GM19351 (cell line): Measurements from ENCODE around the gene TNPO1.

Experiments used
- ATAC-seq: cut with Tn5 transposase; IDR thresholded peaks from one replicate; pipeline ENCODE4 v1.9.1; 2021; ENCODE audit warnings: mild to moderate bottlenecking, moderate library complexity; ENCODE audit not compliant: unreplicated experiment

The TNPO1 gene

DNA sequence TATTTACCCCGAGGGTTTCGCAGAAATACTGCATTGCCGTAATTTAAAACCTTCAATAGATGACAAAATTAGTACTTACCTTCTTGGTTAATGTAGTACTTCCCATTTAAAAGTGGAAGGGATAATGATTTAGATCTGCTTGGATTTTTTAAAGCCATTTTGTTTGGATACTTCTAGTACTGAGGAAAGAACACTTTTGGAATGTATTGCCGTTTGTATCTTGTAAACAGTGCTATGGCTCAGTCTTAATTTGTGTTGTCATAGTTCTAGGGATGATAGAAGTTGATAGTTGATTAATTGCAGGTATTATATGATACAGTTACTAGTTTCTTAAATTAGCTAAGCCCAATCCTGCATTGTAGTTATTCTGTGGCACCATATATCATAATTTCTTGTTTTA, 33.1 kb downstream of the TNPO1 start:
- ATAC-seq: no peak

DNA sequence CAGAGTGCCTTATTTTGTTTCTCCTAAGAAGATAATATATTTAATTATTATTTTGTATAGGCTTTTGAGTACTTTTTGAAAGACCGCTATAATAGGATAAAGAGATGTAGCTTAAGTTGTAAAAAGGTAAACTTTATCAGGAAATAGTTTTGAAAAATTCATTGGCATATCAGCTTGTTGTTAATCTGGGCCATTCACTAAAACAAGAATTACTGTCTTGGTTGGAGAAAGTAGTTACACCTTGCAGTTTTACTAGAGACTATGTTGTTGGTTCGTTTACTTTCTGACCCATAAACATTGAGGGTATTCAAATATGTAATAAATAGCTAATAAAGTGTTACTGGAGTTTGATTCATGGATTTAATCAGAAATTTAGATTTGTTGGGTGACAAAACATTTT, 33.7 kb downstream of the TNPO1 start:
- ATAC-seq: no peak

GRCh38 chr5:72852356-72852755, 35.9 kb downstream of the TNPO1 start:
- no peak for ATAC-seq

DNA sequence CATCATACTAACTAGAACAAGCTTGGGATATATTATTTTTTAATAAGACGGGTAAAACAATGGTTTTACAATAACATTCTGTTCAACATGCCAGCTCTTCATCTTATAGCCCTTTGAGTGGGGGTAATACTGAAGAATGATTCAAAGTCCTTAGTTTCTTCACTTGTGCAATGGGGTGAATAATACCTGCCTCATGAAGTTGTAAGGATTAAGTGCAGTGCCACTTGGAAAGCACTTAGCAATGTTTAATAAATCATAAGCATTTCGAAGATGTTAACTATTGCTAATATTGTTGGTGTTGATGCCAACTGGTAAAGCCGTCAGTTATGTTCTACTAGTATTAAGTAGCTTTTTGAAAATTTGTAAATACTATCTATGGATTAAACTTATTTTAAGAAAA, 38.0 kb downstream of the TNPO1 start:
- ATAC-seq: no peak

DNA sequence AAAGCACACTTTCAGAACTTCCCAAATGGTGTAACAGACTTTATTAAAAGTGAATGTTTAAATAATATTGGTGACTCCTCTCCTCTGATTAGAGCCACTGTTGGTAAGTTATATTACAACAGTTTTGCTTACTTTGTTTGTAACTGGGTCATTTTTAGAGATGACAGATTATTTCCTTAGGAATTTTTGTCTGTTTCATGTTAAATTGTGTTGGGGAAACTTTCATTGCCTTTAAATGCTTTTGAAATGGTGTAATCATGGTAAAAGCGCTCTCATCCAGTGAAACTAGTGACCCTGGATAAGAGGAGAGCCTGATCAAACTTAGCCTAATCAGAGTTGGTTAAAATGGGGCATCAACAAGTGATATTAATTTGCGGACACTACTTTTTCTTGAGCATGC, 39.4 kb downstream of the TNPO1 start:
- ATAC-seq: no peak

DNA sequence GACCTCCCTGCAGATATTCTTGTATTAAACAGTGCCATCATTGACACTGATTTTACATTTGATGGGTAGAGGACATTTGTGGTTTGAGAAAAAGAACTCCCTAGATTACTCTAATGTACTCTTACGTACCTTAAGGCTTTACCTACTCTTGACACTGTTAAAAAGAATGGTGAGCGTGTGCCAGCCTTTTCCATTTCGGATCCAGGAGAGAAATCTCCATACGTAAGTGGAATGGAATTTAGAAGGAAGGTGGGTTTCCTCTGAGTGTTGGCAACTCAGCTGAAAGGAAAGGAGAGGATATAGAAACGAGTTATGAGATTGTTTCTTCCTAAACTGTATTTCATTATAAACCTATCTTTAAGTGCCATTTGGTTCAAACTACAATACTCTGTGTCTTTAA, 40.9 kb downstream of the TNPO1 start:
- ATAC-seq: no peak

DNA sequence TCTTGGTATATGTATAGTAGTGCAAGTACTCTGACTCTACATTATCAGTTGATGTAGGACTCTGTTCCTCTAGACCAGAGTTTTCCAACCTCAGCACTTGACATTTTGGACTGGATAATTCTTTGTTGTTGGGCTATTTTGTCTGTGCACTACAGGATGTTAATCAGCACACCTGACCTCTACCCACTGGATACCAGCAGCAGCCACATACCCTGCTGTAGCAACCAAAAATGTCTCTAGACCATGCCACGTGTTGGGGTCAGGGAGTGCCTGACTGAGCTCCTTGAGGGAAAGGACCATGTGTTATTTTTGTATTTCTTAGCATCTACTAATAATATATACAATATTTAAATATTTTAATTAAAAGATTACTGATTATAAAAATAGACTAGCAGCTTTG, 42.7 kb downstream of the TNPO1 start:
- ATAC-seq: no peak

DNA sequence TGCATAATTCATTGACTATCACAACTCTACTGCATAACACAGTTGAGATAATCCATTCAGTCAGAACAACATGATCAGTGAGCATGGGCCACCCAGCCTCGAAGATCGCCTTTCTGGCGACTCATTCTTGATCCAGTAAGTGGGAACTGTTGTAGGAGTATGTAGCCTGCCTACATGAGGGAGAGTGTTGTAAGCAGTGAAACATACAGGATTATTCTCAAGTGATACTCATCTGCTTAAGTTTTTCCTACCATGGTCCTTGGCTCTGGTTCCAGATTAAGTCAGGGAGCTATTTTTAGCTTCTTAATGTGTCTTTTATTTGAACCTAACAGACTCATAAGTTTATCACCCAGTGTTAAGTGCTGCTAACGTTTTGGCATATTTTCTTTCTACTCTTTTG, 44.0 kb downstream of the TNPO1 start:
- no peak for ATAC-seq

GRCh38 chr5:72871366-72872024, 55.0 kb downstream of the TNPO1 start:
- ATAC-seq: no peak

DNA sequence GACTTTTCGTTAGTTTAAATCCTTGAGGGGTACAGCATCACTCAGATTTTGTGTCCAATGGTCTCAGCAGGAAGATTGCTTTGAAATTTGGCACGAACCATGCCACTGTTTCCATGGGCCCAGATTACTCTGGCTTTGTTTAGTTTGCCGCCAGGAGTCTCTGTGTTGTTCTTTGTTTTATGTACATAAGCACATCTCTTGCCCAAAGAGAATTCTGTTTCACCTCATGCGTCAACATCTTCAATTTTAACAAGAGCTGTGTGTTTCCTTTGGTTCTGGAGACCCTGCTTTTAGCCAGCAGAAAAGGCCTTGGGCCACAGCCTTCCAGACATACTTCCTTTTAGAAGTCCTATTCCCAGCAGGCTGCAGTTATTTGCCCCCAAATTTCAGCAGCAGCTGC, 62.4 kb downstream of the TNPO1 start:
- ATAC-seq: no peak

- no peak for ATAC-seq
These were observed 66.5 kb downstream of the TNPO1 start for GRCh38 chr5:72882989-72883388.

GRCh38 chr5:72883850-72884249, 67.4 kb downstream of the TNPO1 start:
- no peak for ATAC-seq

GRCh38 chr5:72884892-72885291, 68.4 kb downstream of the TNPO1 start:
- no peak for ATAC-seq

GRCh38 chr5:72885824-72886223, 69.4 kb downstream of the TNPO1 start:
- ATAC-seq: no peak

- ATAC-seq: no peak
These were observed 72.1 kb downstream of the TNPO1 start for GRCh38 chr5:72888595-72888994.

- ATAC-seq: no peak
These were observed 72.9 kb downstream of the TNPO1 start for GRCh38 chr5:72889324-72889723.

DNA sequence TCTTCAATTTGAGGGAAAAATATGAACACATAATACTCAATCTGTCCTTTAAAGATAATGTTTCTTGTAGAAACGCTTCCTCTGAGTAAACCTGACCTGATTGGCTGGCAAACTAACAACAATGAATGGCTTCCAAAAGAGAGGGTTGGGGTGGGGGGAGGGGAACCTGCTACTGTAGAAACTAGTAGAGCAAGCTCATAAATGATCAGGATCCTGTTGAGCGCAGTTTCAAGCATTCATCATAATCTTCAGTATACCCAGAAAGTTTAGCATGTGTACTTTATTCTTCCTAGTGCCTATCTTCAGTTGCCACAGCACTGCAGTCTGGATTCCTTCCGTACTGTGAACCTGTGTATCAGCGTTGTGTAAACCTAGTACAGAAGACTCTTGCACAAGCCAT, 76.4 kb downstream of the TNPO1 start:
- ATAC-seq: no peak

GRCh38 chr5:72895758-72896157, 79.3 kb downstream of the TNPO1 start:
- ATAC-seq: no peak

GRCh38 chr5:72906806-72907205, 90.3 kb downstream of the TNPO1 start:
- no peak for ATAC-seq

GRCh38 chr5:72908664-72909063, 92.2 kb downstream of the TNPO1 start:
- ATAC-seq: no peak

- no peak for ATAC-seq
These were observed 100.9 kb downstream of the TNPO1 start for GRCh38 chr5:72917371-72917776.

GRCh38 chr5:72920690-72921502, 104.4 kb downstream of the TNPO1 start:
- ATAC-seq: no peak

GRCh38 chr5:72921886-72922285, 105.4 kb downstream of the TNPO1 start:
- no peak for ATAC-seq
